Measurements from ENCODE around the gene DEK.
"Not testable (repeated sequence)": the region's sequence is repeated elsewhere in the genome, so short reads cannot be mapped to it uniquely, and the experiment has no call there.

DEK gene

GRCh38 chr6:18204691-18205090 lies 59.6 kb downstream of the DEK start:
- no peak for DNase-seq (ENCODE audit: low spot score)

GRCh38 chr6:18203786-18204185 lies 60.5 kb downstream of the DEK start:
- DNase-seq (ENCODE audit: low spot score) = no peak

- no peak for DNase-seq (ENCODE audit: low spot score)
These were observed 72.3 kb downstream of the DEK start for GRCh38 chr6:18192026-18192425.

DNA sequence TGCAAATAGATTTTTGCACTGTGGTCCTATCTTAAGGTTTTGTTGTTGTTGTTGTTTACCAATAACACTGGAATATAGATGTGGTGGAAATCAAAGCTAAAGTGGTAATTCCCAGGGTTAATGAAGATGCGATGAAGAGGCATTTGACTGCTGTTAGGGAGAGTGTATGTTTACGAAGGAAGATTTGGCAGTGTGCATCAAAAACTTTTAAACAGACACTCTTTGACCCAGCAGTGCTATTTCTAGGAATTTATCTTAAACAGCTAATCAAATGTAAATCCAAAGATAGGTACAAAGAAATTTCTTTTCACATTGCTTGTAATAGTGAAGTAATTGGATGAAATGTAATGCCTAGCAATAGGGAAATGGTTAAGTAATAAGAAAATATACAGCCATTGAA lies 75.1 kb downstream of the DEK start:
- no peak for DNase-seq (ENCODE audit: low spot score)

DNA sequence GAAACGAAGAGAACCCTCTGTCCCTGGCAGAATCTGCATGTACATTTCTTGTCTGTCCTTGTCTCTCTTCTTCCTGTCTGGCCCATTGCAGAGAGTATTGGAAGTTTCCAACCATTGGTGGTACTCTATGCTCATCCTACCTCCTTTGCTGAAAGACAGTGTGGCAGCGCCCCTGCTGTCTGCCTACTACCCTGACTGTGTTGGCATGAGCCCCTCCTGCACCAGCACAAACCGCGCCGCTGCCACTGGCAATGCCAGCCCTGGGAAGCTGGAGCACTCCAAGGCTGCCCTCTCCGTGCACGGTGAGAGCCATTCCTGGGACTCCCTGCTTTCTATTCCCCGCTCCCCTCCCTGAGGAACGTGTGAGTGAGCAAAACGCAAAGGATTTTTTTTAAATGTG lies 76.6 kb downstream of the DEK start:
- no peak for DNase-seq (ENCODE audit: low spot score)

DNA sequence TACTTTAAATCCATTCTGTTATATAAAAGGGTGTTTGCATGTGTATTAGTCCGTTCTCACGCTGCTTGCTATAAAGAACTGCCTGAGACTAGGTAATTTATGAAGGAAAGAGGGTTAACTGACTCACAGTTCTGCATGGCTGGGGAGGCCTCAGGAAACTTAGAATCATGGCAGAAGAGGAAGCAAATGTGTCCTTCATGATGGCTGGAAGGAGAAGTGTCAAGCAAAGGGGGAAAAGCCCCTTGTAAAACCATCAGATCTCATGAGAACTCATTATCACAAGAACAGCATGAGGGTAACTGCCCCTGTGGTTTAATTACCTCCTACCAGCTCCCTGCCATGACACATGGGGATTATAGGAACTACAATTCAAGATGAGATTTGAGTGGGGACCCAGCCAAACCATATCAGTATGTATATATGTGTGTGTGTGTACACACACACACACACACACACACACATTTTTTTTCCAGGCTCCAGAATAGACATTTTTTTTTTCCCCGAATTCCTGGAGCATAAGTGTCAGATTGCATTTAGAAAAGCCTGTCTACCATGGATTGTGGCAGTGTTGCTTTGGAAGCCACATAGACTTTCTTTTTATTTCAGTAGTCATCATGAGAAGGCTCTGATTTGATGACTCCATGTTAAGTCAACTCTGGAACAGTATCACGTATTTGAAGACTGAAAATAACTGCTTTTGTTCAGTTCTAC lies 77.6 kb downstream of the DEK start:
- DNase-seq (ENCODE audit: low spot score) = no peak

DNA sequence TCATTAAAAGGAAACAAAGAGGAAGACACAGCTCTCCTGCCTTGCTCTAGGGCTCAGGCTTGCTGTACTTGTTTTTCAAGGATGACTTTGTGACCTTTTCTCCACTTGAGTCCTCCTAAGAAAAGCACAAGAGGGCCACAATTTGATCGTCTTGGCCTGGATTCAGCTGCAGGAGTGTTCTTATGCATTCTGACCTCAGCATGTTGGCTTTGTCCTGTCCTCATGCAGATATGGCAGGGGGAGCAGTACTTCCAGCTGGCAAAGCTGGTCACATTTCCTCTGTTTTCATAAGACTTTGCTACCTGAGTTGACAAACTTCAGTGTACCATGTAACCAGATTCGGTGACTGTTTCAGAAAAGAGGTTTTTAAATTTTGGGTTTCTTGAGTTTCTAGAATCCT lies 78.3 kb downstream of the DEK start:
- DNase-seq (ENCODE audit: low spot score) = no peak

- no peak for DNase-seq (ENCODE audit: low spot score)
These were observed 78.7 kb downstream of the DEK start for GRCh38 chr6:18185624-18186023.

DNA sequence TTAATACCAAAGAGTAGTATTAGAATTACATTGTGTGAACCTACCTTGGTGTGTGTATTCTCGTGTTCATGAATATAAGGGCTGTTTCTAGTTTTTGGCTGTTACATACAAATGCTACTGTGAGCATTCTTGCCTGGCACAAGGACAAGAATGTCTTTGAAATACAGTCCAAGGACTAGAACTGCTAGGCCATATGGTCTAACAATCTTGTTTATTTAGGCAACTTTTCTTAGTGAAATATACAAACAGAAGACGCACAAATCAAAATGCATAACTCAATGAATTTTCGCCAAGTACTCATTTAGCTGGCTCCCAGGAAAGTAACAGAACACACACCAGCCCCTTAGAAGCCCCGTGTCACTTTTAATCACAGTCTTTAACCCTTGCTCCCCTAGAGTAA lies 80.6 kb downstream of the DEK start:
- no peak for DNase-seq (ENCODE audit: low spot score)

DNA sequence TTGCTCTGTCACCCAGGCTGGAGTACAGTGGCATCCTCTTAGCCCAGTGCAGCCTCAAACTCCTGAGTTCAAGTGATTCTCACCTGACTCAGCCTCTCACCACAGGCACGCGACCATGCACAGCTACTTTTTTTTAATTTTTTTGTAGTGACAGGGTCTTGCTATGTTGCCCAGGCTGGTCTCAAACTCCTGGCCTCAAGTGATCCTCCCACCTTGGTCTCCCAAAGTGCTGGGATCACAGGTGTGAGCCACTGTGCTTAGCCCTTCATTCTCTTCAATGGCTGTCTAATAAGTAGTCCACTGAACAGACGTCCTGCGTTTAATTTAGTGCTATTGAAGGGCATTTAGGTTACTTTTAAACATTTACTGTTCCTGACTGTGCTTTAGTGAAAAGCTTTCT lies 81.8 kb downstream of the DEK start:
- no peak for DNase-seq (ENCODE audit: low spot score)

- DNase-seq (ENCODE audit: low spot score) = no peak
These were observed 84.5 kb downstream of the DEK start for GRCh38 chr6:18179770-18180356.

GRCh38 chr6:18178960-18179615 lies 85.2 kb downstream of the DEK start:
- DNase-seq (ENCODE audit: low spot score) = no peak

- DNase-seq (ENCODE audit: low spot score) = no peak
These were observed 86.9 kb downstream of the DEK start for GRCh38 chr6:18177286-18177965.

DNA sequence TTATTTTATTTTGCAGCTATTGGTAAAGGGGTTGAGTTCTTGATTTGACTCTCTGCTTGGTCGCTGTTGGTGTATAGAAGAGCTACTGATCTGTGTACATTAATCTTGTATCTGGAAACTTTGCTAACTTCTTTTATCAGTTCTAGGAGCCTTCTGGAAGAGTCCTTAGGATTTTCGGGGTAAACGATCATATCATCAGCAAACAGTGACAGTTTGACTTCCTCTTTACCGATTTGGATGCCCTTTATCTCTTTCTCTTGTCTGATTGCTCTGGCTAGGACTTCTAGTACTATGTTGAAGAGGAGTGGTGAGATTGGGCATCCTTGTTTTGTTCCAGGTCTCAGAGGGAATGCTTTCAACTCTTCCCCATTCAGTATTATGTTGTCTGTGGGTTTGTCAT lies 88.1 kb downstream of the DEK start:
- DNase-seq (ENCODE audit: low spot score) = not testable (repeated sequence)

All from kidney capillary endothelial cell (primary cell).